GM18909 (cell line): Measurements from ENCODE around the gene PRKACA.
"Not testable (repeated sequence)": the region's sequence is repeated elsewhere in the genome, so short reads cannot be mapped to it uniquely, and the experiment has no call there.

Experiments used
- ATAC-seq: cut with Tn5 transposase; IDR thresholded peaks from one replicate; pipeline ENCODE4 v1.9.1; 2021; ENCODE audit warnings: mild to moderate bottlenecking; ENCODE audit not compliant: unreplicated experiment, poor library complexity

Gene PRKACA

DNA sequence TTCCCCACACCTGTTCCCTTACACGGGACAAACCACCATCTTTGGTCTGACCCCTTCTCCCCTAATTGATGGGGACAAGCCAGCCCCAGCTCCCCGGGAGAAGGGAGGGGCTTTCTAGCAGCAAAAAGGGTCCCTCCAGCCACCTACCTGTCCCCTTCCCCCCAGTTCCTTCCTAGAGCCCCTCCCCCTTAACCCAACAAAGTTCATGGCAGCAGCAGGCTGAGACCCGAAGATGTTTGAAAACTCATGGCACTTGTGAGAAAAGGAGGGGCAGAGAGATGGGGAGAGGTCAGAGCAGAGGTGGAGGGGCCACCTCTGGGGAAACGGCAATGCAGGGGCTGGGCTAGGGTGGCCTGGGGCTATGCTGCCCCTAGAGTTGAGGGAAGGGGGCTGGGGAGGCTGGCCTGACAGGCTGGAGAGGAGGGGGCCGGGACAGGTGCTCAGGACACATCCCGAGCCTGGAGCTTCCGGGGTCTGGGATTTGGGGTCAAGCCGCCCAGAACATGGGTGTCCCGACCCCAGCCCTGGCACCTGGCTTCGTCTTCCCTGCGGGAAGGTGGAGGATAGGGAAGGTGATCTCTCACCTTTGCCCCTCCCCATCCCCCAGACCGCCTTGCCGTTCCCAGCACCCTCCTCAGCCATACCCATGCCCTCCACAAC lies 31.3 kb upstream of the PRKACA start:
- no peak for ATAC-seq

DNA sequence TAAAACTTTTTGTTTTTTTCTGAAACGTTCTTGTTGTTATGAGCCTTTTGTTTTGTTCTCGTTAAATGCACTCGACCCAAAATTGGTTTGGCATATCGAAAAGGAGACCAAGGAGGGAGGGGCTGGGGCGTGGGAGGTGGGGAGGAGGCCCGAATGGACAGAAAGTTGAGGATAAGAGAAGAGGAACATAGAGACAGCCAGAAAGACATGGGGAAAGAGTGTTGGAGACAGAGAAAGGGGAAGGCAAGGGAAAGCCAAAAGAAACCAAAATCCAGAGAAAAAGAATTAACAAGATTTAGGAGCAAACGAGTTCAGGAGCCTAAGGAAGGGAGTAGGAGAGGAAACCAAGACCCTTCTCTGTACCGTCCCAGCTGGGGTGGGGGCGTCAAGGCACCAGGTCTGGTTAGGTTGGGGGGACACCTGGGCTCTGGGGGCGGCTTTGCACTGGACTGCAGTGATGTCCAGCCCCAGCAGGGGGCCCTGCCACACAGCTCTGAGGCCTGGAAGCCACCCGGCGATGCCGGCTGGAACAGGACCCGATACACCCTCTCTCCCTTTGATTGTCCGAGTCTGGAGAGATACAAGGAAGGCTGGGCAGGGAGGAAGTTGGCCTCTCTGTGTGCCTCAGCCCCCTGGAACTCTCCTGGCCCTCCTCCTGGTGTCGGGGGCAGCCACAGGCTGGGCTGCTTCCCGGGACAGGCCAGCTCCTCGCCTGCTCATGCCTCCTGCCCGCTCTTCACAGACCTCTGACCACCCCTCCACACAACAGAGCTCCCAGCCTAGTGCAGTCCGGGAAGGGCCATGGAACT lies 30.4 kb upstream of the PRKACA start:
- ATAC-seq, result no peak

DNA sequence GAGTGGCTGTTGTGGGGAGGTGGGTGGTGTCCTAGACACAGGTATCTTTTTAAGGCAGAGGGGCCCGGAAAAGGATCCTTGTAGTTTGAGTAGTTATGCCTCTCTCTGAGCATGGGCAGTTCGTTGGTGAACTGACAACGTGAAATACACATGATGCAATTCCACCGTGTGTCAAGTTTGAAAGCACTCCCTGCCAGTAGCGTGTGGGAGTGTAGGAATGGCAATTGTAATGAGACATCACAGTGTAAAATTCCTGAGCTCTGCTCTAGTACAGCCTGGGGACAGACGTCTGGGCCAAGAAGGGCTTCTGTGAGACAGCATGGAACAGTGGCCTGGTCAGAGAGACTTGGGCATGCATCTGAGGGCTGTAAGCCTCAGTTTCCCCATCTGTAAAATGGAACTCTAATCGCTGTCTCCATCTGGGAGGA lies 29.2 kb upstream of the PRKACA start:
- no peak for ATAC-seq

DNA sequence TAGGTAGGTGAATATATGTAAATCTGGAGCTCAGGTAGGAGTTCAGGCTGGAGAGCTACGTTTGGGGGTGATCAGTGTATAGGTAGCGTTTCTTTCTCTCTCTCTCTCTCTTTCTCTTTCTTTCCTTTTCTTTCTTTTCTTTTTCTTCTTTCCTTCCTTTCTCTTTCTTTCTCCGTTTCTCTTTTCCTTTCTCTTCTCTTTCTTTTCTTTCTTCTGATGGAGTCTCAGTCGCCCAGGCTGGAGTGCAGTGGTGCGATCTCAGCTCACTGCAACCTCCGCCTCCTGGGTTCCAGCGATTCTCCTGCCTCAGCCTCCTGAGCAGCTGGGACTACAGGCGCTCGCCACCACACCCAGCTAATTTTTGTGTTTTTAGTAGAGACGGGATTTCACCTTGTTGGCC lies 28.6 kb upstream of the PRKACA start:
- not testable (repeated sequence) for ATAC-seq

DNA sequence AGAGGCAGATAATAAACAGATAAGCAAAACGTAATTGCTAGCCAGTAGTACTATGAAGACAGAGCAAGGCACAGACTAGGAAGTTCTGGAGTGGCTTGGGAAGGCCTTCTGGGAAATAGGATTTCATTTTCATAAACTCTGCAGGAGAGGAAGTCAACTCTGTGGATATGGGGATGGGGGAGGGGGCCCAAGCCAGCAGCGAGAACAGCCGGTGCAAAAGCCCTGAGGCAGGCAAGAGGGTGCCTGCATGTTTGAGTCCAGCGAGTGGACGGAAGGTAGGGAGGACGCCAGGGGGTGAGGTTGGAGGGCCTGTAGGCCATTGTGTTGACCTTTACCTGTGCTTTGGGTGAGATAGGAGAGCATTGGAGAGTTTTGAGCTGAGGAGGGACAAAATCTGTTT lies 27.8 kb upstream of the PRKACA start:
- ATAC-seq, result no peak

DNA sequence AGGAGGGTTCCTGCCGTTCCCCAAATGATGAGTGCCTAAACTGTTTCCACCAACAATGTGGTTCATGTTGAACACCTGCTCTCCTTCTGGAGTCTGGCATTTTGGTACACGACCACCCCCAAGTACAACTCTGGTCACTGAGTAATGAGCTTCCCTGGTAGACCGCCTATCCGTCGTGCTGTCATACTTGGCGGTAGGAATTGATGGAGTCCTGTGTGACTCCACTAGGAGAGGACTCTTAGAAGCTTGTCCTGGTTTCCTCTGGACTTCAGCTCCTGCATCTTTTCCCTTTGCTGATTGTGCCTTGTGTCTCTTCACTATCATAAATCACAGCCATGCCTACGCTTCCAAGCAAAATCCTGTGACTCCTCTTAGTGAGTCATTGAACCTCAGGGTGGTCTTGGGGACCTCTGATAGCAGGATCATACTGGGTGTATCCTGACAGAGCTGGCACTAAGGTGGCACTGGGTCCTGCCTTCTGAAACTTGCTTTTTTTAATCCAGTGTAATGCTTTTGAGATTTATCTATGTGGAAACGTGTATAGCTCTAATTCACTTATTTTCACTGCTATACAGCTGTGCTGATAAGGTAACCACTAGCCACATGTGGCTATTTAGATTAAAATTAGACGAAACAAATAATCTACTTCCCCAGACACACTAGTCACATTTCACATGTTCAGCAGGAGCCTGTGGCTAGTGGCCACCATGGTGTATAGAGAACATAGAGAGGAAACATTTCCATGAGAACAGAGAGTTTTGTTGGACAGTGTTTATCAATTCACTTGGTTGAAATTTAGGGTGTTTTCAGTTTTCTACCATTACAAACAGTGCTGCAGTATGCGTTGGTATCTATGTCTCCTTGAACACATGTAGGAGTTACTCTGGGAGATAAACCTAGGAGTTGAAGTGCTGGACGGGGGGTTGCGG lies 25.0 kb upstream of the PRKACA start:
- no peak for ATAC-seq

DNA sequence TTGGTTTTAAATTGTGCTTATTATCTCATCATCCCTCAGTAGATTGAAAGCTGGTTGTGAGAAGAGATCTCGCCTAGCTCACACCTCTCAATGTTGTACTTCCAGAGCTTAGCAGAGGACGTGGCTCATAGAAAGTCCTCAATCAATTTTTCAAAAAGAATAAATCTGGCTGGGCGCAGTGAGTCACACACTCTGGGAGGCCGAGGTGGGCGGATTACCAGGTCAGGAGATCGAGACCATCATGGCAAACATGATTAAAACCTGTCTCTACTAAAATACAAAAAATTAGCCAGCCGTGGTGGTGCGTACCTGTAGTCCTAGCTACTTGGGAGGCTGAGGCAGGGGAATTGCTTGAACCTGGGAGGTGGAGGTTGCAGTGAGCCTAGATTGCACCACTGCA lies 23.5 kb upstream of the PRKACA start:
- no peak for ATAC-seq

DNA sequence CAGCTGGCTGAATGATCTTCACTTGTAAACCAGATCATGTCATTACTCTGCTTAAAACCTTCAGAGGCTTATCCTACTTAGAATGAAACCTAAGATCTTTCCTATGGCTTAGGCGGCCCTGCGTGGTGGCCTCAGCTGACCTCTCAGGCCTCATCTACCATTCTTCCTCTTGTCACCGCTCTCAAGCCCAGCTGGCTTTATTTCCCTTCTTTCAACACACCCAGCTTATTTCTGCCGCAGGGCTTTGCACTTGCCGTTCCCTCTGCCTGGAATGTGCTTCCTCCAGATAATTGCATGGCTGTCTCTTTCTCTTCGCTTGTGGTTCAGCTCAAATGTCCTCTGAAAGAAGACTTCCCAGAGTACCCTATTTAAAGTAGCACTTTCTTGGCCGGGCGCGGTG lies 22.4 kb upstream of the PRKACA start:
- ATAC-seq, result no peak

DNA sequence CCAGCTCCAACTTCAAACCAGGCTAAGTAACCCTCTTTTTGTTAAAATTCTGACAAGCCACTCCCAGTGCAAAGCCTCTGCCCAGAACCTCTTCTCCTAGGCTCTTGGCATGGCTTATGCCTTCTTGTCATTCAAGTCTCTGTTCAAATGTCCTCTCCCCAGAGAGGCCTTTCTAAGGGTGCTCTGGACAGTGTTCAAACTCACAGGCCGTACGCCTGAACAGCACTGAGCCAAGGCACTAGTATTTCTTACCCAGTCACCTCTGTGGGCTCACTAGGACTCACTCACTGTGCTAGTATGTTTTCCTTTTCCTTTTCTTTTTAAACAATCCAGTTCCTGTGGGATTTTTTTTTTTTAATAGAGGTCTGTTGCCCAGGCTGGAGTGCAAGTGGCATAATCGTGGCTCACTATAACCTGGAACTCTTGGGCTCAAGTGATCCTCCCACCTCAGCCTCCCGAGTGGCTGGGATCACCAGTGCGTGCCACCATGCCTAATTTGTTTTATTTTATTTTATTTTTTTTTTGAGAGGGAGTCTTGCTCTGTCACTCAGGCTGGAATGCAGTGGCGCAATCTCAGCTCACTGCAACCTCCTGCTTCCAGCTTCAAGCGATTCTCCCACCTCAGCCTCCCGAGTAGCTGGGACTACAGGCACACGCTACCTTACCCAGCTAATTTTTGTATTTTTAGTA lies 21.2 kb upstream of the PRKACA start:
- ATAC-seq, result no peak

DNA sequence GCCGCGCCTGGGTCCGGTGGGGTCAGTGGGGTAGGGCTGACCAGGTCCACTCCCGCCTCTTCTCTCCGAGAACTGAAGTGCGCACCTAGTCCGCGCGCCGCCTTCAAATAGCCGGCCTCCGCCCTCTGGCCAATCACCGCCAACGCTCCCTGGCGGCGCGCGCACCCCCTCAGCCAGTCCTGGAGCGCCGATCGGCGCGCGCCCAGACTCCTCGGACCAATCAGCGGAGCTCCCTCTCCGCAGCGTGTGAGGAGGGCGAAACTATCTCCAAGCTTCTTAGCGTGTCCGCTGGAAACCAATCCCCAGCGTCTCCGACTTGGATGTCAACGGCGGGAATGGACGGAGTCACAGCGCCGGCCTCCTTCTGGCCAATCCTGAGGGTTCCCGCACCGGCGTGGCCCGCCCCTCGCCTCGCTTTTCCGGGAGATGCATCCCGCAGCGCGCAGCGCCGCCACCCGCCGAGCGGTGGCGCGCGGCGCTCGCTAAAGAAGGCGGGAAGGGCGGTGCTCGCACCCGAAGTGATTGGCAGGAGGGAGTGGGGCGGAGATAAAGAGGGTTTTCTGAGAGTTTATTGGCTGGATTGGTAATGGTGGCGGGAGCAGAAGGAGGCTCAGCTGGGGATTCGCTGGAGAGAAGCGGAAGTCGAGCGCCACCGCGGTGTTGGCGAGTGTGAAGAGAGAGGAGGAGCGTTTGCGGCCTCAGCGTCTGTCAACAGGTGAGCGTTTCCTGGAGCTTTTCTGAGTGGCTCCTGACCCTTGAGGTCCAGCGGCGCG lies 19.1 kb upstream of the PRKACA start, which contains the start of gene ASF1B:
ASF1B (minus strand) TSS at position 81 of the 773 bp plus-strand sequence. CDS start 133 bp downstream, outside the sequence.
- peak; percentile 83 for ATAC-seq

DNA sequence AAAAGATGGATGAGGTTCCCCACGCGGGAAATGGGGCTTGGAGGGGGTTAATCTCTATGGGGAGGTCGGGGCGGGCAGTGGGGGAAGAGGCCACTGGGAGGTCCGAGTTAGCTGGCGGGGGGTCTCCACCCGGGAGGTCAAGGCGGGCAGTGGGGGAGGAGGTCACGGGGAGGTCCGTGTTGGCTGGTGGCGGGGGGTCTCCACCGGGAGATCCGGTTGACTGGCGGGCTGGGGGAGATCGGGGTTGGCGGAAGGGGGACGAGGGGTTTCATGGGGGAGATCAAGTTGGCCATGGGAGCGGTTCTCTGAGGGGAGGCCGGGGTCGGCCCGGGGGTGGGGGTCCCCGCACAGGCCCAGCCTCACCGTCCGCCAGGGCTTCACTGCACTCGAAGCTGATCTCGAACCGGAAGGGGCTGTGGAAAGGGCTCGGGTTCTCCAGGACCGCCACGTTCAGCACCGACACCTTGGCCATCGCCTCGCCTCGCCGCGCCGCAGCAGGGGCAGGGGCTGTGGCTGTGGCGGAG lies 18.5 kb upstream of the PRKACA start:
- no peak for ATAC-seq

DNA sequence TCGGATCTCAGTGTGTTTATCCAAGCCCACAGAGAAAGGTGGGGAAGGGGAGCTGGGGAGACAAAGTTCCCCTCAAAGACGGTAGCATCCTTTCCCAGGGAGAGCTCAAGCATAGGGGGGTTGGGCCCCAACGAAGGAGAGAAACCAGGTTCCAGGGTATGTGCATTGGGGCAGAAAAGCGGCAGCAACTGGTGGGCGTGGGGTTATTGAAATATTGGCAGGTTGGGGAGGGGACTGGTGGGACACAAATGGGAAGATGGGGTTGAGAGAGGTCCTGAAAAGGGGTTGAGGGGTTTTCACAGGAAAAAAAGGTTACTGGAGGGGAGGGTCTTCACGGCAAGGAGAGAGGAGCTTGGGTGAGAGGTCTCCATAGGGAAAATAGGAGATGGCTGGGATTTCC lies 17.8 kb upstream of the PRKACA start:
- ATAC-seq, result no peak

DNA sequence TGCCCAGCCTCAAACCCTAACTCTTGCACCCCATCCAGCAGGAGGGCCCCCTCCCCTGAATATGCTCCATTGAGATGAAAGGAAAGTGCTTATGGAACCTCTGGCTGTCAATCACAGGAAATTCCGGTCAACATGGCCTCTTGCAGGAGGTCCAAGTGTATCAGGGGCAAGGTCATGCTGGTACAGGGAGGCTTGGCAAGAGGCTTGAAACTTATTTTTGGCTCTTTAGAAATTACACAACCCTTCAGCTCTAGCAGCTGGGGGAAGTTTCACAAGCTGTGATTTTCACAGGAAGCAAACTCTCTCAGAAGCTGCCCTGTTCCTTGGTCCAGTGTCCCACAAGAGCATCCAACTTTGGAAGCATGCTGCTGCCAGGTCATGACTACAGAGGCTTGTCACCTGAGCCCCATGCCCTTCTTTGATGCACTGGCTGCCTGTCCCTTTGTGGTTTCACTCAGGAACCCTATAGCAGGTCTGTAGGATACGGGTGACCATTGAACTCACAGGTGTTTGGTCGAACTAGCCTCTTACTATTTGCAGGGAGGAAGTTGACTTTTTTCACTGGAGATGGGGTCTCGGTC lies 10.5 kb upstream of the PRKACA start:
- ATAC-seq, result no peak

DNA sequence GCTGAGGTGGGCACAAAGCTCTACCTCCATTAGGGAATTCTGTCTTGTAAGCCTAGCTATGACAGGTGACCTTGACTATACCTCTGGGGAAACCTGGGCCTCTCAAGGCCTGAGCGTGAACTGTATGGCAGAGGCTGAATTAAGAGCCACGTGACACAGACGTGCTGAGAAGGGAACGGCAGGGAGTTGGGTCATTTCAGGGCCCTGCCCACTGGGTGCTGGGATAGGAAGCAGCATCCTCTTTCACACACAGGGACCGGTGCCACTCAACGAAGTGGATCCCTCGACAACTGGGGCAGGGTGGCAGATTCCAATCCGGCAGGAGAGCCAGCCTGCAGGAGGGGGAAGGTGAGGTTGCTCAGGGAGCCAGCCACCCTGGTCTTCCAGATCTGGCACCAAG lies 9.6 kb upstream of the PRKACA start:
- no peak for ATAC-seq

DNA sequence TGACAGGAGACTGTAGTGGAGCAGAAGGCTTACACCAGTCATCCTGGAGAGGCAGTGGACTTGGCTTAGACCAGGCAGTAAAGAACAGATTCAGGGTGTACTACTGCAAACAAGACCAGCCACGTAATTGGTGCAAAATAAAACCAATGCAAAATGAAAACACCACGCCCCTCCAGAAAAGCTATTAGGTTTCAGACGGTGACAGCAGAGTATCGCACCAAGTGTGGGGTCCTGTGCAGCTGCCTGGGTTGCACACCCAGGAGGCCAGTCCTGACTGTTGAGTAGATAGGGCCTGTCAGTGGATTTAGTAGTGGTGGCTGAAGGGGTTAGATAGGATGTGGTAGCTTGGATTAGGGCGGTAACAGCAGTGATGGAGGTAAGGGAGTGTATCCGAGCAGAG lies 5.4 kb upstream of the PRKACA start:
- no peak for ATAC-seq

DNA sequence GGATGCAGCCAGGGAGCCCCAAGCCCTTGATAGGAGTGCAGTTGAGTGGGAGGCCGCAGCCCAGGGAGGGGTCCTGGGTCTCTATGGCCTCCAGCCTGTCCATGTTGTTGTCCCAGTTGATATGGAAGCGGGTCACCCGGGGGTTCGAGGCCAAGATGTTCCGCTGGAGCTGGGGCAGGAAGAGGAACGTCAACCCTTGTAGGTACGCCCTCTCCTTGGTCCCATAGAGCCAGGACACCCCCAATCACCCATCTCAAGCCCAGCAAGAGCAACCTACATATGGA lies 2.9 kb upstream of the PRKACA start:
- ATAC-seq, result no peak

DNA sequence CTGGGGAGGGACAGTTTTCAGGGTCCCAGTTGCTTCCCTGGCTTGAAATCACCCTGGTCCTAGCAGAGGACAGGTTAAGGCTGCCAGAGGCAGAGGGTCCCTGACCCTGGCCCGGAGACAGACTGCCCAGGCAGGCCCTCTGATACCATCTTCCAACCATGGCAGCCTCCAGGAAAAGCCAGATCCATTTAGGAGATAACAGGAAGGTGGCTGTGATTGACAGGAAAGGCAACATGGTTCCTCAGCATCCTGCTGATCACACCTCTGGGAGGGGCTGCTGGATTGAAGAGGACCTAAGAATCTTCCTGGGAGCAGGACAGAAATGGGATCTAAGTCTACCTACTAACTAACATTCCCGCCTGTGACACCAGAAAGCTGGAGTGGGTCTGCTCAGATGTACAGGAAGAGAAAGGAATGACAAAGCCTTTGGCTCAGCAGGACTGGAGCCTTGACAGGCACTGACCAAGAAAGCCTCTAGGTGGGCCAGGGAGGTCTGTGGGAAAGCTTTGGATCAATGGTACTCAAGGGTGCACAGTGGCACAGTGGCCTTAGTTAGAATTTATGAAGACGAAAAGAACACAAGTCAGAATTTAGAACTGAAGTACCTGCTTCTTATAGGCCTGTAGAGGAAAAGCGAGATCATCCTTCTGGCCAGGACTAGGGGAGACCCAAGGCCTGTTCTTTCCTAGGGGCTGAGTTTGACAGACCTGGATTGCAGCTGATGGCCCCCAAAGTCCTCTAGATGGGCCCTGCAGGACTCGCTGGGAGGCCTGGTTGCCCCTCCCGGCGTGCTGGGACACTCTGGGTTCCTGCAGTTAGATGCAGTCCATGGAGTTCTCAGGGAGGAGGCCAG lies 2.3 kb upstream of the PRKACA start:
- ATAC-seq, result no peak

DNA sequence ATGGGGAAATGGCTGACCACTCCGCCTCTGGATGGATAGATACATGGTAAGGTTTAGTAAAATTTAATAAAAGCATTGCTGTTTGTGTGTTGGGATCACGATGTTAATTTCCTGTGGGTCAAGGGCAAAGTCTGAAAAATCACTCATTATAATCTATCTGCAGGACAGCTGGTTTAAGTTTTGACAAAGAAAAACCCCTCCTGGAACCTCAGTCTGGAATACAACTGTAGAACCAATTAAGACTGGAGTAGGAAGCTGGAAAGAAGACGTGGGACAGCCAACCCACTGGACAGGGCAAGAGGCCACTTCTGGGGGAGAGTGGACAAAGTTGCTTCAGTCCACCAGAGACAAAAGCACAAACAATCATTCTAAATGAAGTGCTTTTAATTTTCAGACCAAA lies 1.6 kb upstream of the PRKACA start:
- ATAC-seq, result no peak
